GM21367 (cell line): ENCODE results near the gene CFAP43.
A peak's percentile ranks its signal among the peaks of the same experiment; 100 is the strongest.

Experiments
- ATAC-seq: cut with Tn5 transposase; IDR thresholded peaks from one replicate; pipeline ENCODE4 v1.9.1; 2021; ENCODE audit not compliant: unreplicated experiment

Gene CFAP43, protein sequence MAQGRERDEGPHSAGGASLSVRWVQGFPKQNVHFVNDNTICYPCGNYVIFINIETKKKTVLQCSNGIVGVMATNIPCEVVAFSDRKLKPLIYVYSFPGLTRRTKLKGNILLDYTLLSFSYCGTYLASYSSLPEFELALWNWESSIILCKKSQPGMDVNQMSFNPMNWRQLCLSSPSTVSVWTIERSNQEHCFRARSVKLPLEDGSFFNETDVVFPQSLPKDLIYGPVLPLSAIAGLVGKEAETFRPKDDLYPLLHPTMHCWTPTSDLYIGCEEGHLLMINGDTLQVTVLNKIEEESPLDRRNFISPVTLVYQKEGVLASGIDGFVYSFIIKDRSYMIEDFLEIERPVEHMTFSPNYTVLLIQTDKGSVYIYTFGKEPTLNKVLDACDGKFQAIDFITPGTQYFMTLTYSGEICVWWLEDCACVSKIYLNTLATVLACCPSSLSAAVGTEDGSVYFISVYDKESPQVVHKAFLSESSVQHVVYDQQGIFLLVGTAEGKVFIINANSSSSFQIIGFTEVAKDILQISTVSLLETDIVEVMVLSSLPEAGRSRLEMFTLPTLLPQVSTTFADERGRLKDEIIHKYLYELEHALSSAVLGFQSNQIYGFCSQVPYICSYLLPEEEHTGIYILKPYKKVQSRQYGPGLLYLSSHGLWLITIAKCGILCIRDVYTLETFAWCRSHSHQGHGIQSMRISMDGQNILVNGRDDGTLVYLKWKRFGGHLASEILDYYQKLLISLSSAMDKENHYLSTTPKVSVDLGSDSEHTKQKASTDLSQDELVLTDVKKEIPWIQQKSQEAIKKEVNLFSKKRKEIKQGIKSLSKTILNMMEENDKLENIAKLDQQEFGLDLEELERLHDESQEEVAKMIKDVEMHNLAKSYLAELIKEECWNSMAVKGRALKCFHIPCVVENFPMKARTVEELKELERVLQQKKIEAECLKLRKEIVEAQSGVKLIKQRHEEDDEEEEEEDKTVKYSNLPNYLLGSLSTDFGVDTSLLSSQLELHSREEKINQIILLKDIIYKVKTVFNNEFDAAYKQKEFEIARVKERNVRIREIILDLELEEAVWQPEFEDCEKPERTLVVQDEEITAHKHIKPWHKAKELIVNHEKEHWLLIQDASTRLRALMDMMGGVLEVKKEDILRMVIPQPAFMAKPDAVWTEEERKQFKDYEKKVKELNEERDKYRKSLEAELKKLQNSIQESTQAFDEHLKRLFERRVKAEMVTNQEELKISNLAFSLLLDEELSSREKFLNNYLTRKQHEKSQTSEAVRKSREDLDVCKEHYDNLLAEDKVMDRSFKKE (N-terminal part only)

GRCh38 chr10:104231784-104232612, at the start of gene CFAP43:
Gene CFAP43, minus strand, starts transcription at chr10:104232364. Its CDS starts 118 bp downstream, at chr10:104232246.
- ATAC-seq, result peak; percentile 100

GRCh38 chr10:104281694-104282093, 49.5 kb upstream of the CFAP43 start:
- no peak for ATAC-seq

GRCh38 chr10:104279550-104280259, 47.5 kb upstream of the CFAP43 start:
- no peak for ATAC-seq

DNA sequence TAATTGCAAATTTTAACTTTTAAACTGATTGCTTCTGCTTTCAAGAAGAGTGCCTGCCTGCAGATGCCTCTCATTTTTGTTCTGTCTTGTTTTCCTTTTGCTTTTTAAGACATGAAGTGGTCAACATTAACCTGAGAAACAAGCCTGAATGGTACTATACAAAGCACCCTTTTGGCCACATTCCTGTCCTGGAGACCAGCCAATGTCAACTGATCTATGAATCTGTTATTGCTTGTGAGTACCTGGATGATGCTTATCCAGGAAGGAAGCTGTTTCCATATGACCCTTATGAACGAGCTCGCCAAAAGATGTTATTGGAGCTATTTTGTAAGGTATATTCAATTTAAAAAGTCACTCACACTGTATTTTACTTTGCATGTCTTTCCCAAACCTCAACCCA, 45.6 kb upstream of the CFAP43 start:
- ATAC-seq, result no peak

DNA sequence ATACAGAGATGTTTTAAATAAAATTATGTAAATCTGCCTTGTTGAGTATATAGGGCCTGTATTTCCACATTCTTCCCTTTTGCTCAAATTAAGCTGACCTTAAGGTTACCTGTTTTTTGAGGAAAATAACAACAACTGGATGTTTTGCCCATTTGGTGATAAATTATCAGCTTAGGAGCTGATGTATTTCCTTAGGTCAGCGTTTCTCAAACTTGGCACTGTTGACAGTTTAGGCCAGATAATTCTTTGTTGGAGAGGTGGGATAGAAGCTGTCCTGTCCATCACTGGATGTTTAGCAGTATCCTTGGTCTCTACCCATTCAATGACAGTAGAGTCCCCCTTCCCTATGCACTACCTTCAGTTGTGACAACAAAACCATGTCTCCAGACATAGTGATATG, 44.0 kb upstream of the CFAP43 start:
- no peak for ATAC-seq

- peak; percentile 83 for ATAC-seq
These were observed 42.9 kb upstream of the CFAP43 start for GRCh38 chr10:104274762-104275721.

DNA sequence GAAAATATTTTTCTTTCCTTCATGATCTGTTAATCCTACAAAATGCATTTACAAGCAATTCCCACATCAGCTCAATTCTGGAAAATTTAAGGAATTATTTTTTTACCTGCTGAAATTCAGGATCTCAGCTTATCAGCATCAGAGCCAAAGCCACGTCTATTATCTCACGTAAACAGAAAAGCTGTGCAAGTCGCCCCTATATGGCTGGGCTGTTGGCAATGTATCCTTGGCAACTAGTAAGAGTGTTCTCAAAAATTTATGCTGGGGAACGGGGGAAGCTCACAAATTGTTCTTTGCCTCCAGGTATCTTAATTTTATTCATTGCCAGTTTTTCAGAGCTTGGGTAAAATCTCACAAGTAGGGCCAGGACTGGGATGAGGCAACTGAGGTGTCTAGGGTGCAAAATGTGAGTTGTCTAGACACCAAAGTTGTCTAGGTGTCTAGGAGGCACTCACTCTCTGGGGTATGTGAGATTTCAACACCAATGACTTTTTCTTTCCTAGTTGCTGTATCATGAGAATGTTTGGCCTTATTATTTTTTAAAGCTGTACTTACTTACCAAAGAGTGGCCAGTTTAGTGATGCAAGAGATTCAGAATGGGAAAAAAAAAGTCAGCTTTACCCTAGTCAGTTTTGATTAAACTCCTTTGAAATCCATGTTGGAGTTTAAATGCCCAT, 41.9 kb upstream of the CFAP43 start:
- ATAC-seq, result no peak

- ATAC-seq, result no peak
These were observed 41.1 kb upstream of the CFAP43 start for GRCh38 chr10:104273286-104273685.

GRCh38 chr10:104268713-104269645, 36.8 kb upstream of the CFAP43 start, which contains the start of gene GSTO2:
Gene GSTO2, plus strand, starts transcription at chr10:104269184. Its CDS starts 5,732 bp downstream, at chr10:104274916.
- peak; percentile 98 for ATAC-seq

GRCh38 chr10:104268405-104268712, 36.2 kb upstream of the CFAP43 start:
- ATAC-seq, result no peak

DNA sequence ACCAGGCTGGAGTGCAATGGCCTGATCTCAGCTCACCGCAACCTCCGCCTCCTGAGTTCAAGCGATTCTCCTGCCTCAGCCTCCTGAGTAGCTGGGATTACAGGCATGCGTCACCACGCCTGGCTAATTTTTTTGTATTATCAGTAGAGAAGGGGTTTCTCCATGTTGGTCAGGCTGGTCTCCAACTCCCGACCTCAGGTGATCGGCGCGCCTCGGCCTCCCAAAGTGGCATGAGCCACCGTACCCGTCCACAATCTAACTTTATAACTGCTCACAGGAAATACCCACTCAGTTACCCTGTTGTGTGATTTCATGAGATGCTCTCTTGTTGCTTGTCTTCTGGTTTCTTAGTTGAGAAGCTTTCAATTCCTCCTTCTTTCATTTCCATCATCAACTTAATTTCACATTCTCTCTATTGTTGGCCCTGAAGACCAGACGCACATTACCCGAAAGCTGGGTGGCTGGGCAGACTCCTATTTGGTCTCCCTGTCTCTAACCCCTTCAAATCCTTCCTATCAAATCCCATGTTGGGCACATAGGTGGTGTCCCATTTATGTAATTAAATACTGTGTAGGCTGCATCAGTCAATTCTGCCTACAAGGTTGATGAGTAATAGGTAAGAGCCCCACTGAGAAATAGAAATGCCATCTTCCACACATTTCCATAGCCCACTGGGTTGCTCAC, 35.7 kb upstream of the CFAP43 start:
- no peak for ATAC-seq

GRCh38 chr10:104264783-104265182, 32.6 kb upstream of the CFAP43 start:
- no peak for ATAC-seq

GRCh38 chr10:104262055-104262454, 29.9 kb upstream of the CFAP43 start:
- no peak for ATAC-seq

GRCh38 chr10:104260775-104261115, 28.6 kb upstream of the CFAP43 start:
- ATAC-seq, result no peak

DNA sequence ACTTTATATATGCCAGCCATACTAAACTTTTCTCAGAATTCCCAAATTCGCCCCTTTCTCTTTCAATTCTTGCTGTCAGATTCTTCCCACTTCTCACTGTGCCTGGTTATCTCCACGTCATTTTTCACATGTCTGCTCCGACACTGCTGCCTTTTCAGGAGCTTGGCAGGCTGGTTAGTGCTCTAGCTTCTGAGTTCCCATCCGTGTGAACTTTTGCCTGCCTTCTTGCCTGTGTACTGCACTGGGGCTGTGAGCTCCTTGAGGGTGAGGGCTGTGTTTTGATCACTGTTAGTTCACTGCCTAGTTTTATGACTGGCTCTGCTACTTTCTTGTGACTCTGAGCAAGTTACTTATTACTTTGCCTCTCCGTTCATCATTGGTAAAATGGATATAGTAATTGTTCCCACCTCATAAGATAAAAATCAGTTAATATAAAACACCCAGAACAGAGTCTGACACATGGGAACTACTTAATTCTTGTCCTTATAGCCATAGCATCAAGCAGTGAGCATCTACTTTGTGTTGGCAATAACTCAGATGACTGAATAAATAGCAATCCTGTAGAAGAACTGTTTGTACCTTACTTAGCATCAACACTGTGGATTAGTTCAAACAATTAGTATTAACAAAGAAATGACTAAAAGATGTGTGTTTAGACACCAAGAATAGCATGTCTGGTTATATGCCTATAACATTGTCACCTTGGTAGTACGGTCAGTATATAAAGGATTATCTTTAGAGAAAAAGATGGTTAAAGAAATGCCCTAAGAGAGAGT, 28.0 kb upstream of the CFAP43 start:
- no peak for ATAC-seq

- ATAC-seq, result no peak
These were observed 27.3 kb upstream of the CFAP43 start for GRCh38 chr10:104259456-104259855.
